Hematopoietic multipotent progenitor cell treated with erythropoietin and hydrocortisone succinate and interleukin-3 and kit ligand, for 8 days (in vitro differentiated cells): ENCODE results near the gene ANKRD18A.
"Not testable (repeated sequence)": the region's sequence is repeated elsewhere in the genome, so short reads cannot be mapped to it uniquely, and the experiment has no call there.

Source experiments
- DNase-seq: peaks from one replicate; pipeline ENCODE4 v3.0.0-alpha.2; 2015

ANKRD18A gene

GRCh38 chr9:38622951-38623350 is 2.6 kb upstream of the ANKRD18A start:
- DNase-seq, result no peak

- no peak for DNase-seq
These were observed 1.9 kb upstream of the ANKRD18A start for GRCh38 chr9:38622288-38622674.

GRCh38 chr9:38621434-38622287 is 1.3 kb upstream of the ANKRD18A start:
- no peak for DNase-seq

GRCh38 chr9:38619556-38620447 is 594 bp downstream of the ANKRD18A start:
- no peak for DNase-seq

- not testable (repeated sequence) for DNase-seq
These were observed 22.2 kb downstream of the ANKRD18A start for GRCh38 chr9:38598029-38598745.

- DNase-seq, result not testable (repeated sequence)
These were observed 25.3 kb downstream of the ANKRD18A start for GRCh38 chr9:38595117-38595516.

- not testable (repeated sequence) for DNase-seq
These were observed 28.9 kb downstream of the ANKRD18A start for GRCh38 chr9:38591346-38592063.

GRCh38 chr9:38583765-38584164 is 36.6 kb downstream of the ANKRD18A start:
- peak; percentile 67 for DNase-seq

- not testable (repeated sequence) for DNase-seq
These were observed 40.3 kb downstream of the ANKRD18A start for GRCh38 chr9:38580112-38580511.

GRCh38 chr9:38576181-38576580 is 44.2 kb downstream of the ANKRD18A start:
- not testable (repeated sequence) for DNase-seq

- not testable (repeated sequence) for DNase-seq
These were observed 54.3 kb downstream of the ANKRD18A start for GRCh38 chr9:38566048-38566447.

GRCh38 chr9:38565178-38565577 is 55.2 kb downstream of the ANKRD18A start:
- DNase-seq, result not testable (repeated sequence)

- DNase-seq, result not testable (repeated sequence)
These were observed 56.5 kb downstream of the ANKRD18A start for GRCh38 chr9:38563911-38564310.

GRCh38 chr9:38561134-38561533 is 59.3 kb downstream of the ANKRD18A start:
- DNase-seq, result not testable (repeated sequence)

- not testable (repeated sequence) for DNase-seq
These were observed 61.2 kb downstream of the ANKRD18A start for GRCh38 chr9:38559172-38559571.

- DNase-seq, result not testable (repeated sequence)
These were observed 62.6 kb downstream of the ANKRD18A start for GRCh38 chr9:38557746-38558145.

GRCh38 chr9:38554966-38555365 is 65.4 kb downstream of the ANKRD18A start:
- not testable (repeated sequence) for DNase-seq

- DNase-seq, result not testable (repeated sequence)
These were observed 67.4 kb downstream of the ANKRD18A start for GRCh38 chr9:38553019-38553418.

GRCh38 chr9:38546497-38547163 is 73.8 kb downstream of the ANKRD18A start:
- DNase-seq, result not testable (repeated sequence)

GRCh38 chr9:38540535-38540934 is 79.9 kb downstream of the ANKRD18A start:
- DNase-seq, result peak; percentile 36

GRCh38 chr9:38529317-38529716 is 91.1 kb downstream of the ANKRD18A start:
- DNase-seq, result no peak

- no peak for DNase-seq
These were observed 92.9 kb downstream of the ANKRD18A start for GRCh38 chr9:38527503-38527902.
